Adipose tissue (tissue), 3 donors: ENCODE data around the gene RBMS3. TPM values are rescaled to one million over a fixed set of nuclear protein-coding genes. Genes with fewer than 3 reads are reported as not detected.
"Not testable (repeated sequence)": the region's sequence is repeated elsewhere in the genome, so short reads cannot be mapped to it uniquely, and the experiment has no call there.

Source experiments
- H3K27ac ChIP-seq: one replicate; pipeline ENCODE4 v1.5.1; 2013; ENCODE audit warnings: low read depth, low read length
- WGBS, 3 donors: extraction: QIAGEN DNeasy Blood & Tissue Kit; methylation state at CpG; one replicate each; pipeline ENCODE4 v1.1.7; 2013; 5-methylcytosine and 5-hydroxymethylcytosine counted together
- polyA plus RNA-seq, 3 donors: library from polyadenylated mRNA; stranded (reverse); fragments of 200-250 nt; gene quantifications; one replicate each; pipeline ENCODE4 v1.2.3, GENCODE V29; 2013
- donor health status: healthy with polysubstance abuse.
- donor health status: Bipolar disorder and iron deficiency.
- donor health status: healthy.

The RBMS3 gene
- polyA plus RNA-seq, 3 donors: 1.4 to 16.2 (median 10.2) TPM

GRCh38 chr3:29520764-29521163 is 239.9 kb downstream of the RBMS3 start:
- 78 to 96% (median 95%) methylated on average over 3 of the region's 3 CpGs for WGBS, 3 donors
- H3K27ac ChIP-seq: no peak overlapping the region

DNA sequence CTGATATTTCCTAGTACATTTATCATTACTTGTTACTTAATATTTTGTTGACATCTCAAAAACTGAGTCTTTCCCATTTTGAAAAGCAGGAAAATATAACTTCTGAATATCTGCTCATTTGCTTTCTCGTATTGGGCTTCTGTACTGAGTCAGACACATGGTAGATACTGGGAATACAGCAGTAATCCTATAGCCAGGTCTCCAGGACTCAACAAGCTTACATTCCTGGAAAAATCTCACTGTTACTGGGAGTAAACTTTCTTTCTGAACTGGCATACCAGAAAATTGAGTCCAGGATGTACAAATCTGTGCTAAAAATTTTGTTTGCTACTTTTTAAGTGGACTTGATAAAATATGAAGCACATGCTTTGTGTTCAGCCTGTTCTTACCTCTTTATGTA is 240.4 kb downstream of the RBMS3 start:
- 78 to 90% (median 78%) methylated on average over 1 of the region's 1 CpG for WGBS, 3 donors

GRCh38 chr3:29521751-29522150 is 240.9 kb downstream of the RBMS3 start:
- 59 to 80% (median 69%) methylated on average over 2 of the region's 2 CpGs for WGBS, 3 donors
- no peak overlapping the region for H3K27ac ChIP-seq

More for the DNA sequence above, 240.4 kb downstream of the RBMS3 start:
- no peak overlapping the region for H3K27ac ChIP-seq

GRCh38 chr3:29524433-29524832 is 243.6 kb downstream of the RBMS3 start:
- not testable (repeated sequence) for H3K27ac ChIP-seq
- 92 to 96% (median 93%) methylated on average over 9 to 10 of the region's 10 CpGs for WGBS, 3 donors

- WGBS, 3 donors: 7 to 35% (median 25%) methylated on average over 1 of the region's 1 CpG
Observed at GRCh38 chr3:29525254-29525881, 244.5 kb downstream of the RBMS3 start.

GRCh38 chr3:29527246-29527645 is 246.4 kb downstream of the RBMS3 start:
- H3K27ac ChIP-seq: no peak overlapping the region
- 35 to 70% (median 35%) methylated on average over 1 of the region's 1 CpG for WGBS, 3 donors

More at GRCh38 chr3:29525254-29525881, 244.5 kb downstream of the RBMS3 start:
- no peak overlapping the region for H3K27ac ChIP-seq

GRCh38 chr3:29531644-29532043 is 250.8 kb downstream of the RBMS3 start:
- WGBS, 3 donors: 53 to 64% (median 54%) methylated on average over 4 of the region's 4 CpGs
- H3K27ac ChIP-seq: no peak overlapping the region

- 63 to 81% (median 78%) methylated on average over 4 of the region's 4 CpGs for WGBS, 3 donors
- no peak overlapping the region for H3K27ac ChIP-seq
Observed at GRCh38 chr3:29532473-29532872, 251.6 kb downstream of the RBMS3 start.

GRCh38 chr3:29534006-29534405 is 253.1 kb downstream of the RBMS3 start:
- 68 to 77% (median 74%) methylated on average over 3 of the region's 3 CpGs for WGBS, 3 donors
- no peak overlapping the region for H3K27ac ChIP-seq

DNA sequence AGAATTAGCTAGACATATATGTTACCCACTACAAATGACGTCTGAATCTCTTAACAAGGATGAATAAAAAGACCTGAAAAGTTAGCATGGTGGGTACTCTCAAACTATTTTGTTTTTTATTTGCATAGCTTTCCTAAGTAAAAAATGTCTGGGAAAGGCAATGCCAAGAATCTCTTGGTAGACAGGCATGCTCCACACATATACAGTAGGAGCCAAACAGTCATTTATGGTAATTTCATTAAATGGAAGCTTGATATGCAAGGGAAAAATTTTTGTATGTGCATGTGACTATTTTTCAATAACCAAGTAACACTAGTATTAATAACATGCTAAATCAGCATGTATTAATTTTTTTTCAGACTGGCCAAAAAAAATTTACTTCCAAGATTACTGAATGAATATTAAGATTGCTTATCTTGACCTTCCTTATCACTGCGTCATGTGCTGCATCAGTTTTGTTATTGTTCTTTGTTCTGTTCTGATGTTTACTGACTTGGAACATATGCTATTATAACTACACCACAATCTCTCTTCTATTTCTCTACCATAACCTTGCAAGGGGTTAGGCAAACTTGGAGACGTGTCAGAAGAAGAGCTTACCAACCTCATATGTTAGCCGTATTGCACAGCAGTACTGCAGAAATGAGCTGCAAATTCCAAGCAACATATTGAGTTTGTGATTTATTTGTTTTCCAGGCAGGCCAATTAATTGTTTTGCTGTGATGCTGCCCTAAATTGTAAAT is 255.3 kb downstream of the RBMS3 start:
- 53 to 84% (median 78%) methylated on average over 4 of the region's 4 CpGs for WGBS, 3 donors
- H3K27ac ChIP-seq: no peak overlapping the region

GRCh38 chr3:29537889-29538609 is 257.2 kb downstream of the RBMS3 start:
- WGBS, 3 donors: 36 to 66% (median 41%) methylated on average over 5 of the region's 5 CpGs
- no peak overlapping the region for H3K27ac ChIP-seq

- WGBS, 3 donors: 73 to 82% (median 79%) methylated on average over 2 of the region's 2 CpGs
- no peak overlapping the region for H3K27ac ChIP-seq
Observed at GRCh38 chr3:29538610-29538958, 257.7 kb downstream of the RBMS3 start.

DNA sequence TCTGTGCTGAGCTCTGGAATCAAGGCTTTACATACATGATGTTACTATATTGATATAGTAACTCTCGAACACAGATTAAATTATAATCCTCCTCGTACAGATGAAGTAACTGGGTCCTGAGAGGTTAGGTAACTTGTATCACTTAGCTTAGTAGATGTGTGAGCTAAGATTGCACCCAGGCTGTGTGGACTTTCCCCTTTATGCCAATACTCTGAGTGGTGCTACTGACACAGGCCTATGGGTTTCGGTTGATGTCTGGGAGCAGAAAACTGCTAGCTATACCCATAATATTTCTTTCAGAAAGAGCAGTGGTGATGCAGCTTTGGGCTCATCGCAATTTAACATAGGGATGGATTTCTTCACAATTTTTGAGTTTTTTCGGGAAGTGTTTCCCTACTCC is 259.7 kb downstream of the RBMS3 start:
- 84 to 94% (median 92%) methylated on average over 5 of the region's 5 CpGs for WGBS, 3 donors
- no peak overlapping the region for H3K27ac ChIP-seq

- WGBS, 3 donors: 79 to 89% (median 85%) methylated on average over 1 of the region's 1 CpG
- no peak overlapping the region for H3K27ac ChIP-seq
Observed at GRCh38 chr3:29544701-29545363, 264.0 kb downstream of the RBMS3 start.

DNA sequence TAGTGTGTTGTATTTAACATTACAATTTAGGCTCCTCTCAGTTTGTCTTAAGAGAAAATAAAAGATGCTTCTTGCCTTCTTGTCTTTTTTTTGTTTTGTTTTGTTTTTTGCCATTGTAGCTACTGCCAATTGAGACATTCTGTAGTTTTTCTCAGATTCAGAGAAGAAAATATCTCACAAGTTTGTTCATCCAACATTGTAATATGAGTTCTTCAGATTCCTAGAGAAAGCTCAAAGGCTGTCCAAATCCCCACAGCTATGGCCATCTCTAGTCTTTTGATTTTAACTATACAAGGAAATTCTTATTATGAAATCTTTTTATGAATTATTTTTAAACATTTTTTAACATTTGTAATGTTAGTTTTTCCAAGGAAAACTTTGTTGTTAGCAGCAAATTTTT is 264.7 kb downstream of the RBMS3 start:
- H3K27ac ChIP-seq: no peak overlapping the region

GRCh38 chr3:29552051-29552450 is 271.2 kb downstream of the RBMS3 start:
- no peak overlapping the region for H3K27ac ChIP-seq

GRCh38 chr3:29554566-29554965 is 273.7 kb downstream of the RBMS3 start:
- 64 to 75% (median 73%) methylated on average over 2 of the region's 2 CpGs for WGBS, 3 donors
- H3K27ac ChIP-seq: no peak overlapping the region

More at GRCh38 chr3:29552051-29552450, 271.2 kb downstream of the RBMS3 start:
- 35 to 62% (median 60%) methylated on average over 3 of the region's 3 CpGs for WGBS, 3 donors

- WGBS, 3 donors: 86 to 97% (median 96%) methylated on average over 2 of the region's 2 CpGs
Observed at GRCh38 chr3:29555590-29555989, 274.7 kb downstream of the RBMS3 start.

DNA sequence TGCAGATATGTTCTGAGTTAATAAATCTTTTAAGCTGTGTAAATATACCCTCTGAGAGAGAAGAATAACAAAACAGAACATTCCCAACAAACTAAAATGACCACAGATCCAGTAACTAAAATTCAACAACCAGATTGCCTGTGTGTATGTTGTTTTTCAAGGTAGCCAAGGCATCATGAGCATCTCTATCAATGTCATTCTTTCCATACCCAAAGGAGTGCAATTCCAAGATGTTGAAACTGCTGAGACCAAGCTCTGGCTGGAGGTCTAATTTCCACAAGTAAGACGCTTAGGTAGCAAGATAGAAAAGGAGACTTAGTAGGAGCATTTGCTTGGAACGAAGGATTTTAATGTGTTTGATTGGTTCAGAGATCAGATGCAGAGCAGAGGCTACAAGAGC is 276.3 kb downstream of the RBMS3 start:
- WGBS, 3 donors: 71 to 83% (median 82%) methylated on average over 2 of the region's 2 CpGs
- H3K27ac ChIP-seq: no peak overlapping the region

More at GRCh38 chr3:29555590-29555989, 274.7 kb downstream of the RBMS3 start:
- no peak overlapping the region for H3K27ac ChIP-seq
